ENCODE measurements around the gene NUAK1. TPM values are rescaled to one million over a fixed set of nuclear protein-coding genes. Genes with fewer than 3 reads are reported as not detected.

Gene NUAK1
- total RNA-seq, 6 donors from 2014 or later, result 7.1 to 28.7 (median 10.9) TPM

DNA sequence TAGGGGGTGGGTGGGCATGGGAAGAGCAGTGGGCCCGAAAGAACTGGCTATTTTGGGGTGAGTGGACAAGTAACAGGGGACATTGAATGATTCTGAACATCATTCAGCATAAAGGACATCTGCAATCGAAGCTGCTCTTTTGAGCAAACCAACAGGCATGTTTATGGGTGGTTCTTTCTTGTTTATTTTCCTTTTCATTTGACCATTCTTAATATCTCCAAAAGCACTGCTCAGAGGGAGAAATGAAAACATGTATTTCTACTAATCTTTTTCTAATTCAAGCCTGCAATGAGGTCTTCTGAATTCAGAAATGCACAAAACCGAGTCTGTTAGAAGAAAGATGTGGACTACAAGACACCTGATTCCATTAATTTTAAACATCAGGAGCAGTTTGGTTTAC lies 54.0 kb downstream of the NUAK1 start:
- WGBS, 2 donors, result 65 to 80% methylated on average over 3 of the region's 3 CpGs
- Histone ChIP-seq H3K36me3 (peaks cover 0 to 7% (median 0%) of the 10 kb centered on the region in 4 donors), H3K27me3 (no peaks in the 10 kb centered on the region), H3K27ac (peak overlapping the region in 3 of 4 donors; percentile 25 to 49 (median 38)), H3K4me1 (peaks cover 0 to 6% (median under 1%) of the 10 kb centered on the region in 4 donors), H3K9me3 (no peaks in the 10 kb centered on the region), H3K4me3 (no peak overlapping the region)
- TF ChIP-seq EP300 (IDR thresholded peaks at IDR 0.05) (no peak), POLR2AphosphoS5 (IDR thresholded peaks at IDR 0.05) (no peak), CTCF (IDR thresholded peaks at IDR 0.05) (no peak), POLR2A (IDR thresholded peaks at IDR 0.05) (no peak)
- DNase-seq (no peak), ATAC-seq (ENCODE audit: low FRiP score in 2 of 2) (no peak)

GRCh38 chr12:106084014-106084671 lies 54.6 kb downstream of the NUAK1 start:
- Histone ChIP-seq H3K27me3 (no peaks in the 10 kb centered on the region), H3K4me3 (no peak overlapping the region), H3K9me3 (no peaks in the 10 kb centered on the region), H3K4me1 (peaks cover 0 to 10% (median 3%) of the 10 kb centered on the region in 4 donors), H3K36me3 (peaks cover 0 to 7% (median 0%) of the 10 kb centered on the region in 4 donors), H3K27ac (peak overlapping the region; percentile 13 to 49 (median 32))
- WGBS, 2 donors, result 65% methylated on average over 10 of the region's 10 CpGs
- TF ChIP-seq POLR2A (IDR thresholded peaks at IDR 0.05) (no peak), EP300 (IDR thresholded peaks at IDR 0.05) (no peak), CTCF (IDR thresholded peaks at IDR 0.05) (no peak), POLR2AphosphoS5 (IDR thresholded peaks at IDR 0.05) (no peak)
- no peak for DNase-seq
- ATAC-seq (ENCODE audit: low FRiP score in 2 of 2), result no peak

DNA sequence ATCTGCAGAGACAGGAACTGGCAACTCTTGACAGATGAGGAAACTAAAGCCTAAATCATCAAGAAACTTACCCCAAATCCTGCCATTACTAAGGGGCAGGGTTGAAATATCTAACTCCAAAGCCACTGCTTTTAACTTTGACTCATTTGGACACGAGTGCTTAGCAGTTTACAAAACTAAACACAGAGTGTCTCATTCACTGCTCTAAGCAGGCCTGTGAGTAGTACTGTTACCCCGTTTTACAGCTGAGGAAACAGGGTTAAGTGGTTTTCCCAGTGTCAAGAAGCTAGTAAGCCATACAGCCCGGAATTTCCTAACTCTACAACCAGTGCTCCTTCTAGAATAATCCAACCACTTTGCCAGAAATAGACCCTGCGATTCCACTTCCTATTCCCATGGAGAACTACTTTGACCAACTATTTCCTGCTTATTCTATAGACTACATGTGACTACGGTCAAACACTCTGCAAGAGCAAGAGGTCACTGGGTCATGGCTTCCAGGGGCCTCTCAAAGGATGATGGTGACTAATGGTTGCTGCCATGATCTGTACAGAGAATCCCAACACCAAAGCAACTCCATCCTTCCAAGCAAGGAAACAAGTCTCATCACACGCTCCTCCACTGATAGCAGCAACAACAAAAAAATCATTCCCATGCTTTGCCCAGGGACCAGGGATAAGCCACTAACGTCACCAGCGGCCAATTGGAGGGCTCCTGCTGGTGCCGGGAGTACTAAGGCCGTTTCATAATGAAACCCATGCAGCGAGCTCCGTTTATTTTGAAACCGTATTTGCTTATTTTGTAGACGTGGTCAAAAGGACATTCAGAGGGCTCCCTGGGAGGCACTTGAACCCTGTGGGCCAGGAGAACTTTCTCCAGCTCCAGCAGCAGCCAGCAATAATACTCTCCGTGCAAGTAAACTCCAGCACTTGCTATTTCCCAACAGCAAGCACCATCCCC lies 56.3 kb downstream of the NUAK1 start:
- TF ChIP-seq POLR2A (IDR thresholded peaks at IDR 0.05) (no peak), CTCF (IDR thresholded peaks at IDR 0.05) (no peak), POLR2AphosphoS5 (IDR thresholded peaks at IDR 0.05) (no peak), EP300 (IDR thresholded peaks at IDR 0.05) (no peak)
- WGBS, 2 donors, result 82 to 87% methylated on average over 15 of the region's 15 CpGs
- DNase-seq (no peak), ATAC-seq (ENCODE audit: low FRiP score in 2 of 2) (no peak)
- no peak overlapping the region for H3K4me3 ChIP-seq
- H3K9me3 ChIP-seq, result no peaks in the 10 kb centered on the region
- no peaks in the 10 kb centered on the region for H3K27me3 ChIP-seq
- peaks cover 0 to 10% (median 7%) of the 10 kb centered on the region in 4 donors for H3K4me1 ChIP-seq
- H3K27ac ChIP-seq, result peak overlapping the region in 2 of 4 donors; percentile 19 to 35
- peaks cover 0 to 12% (median 0%) of the 10 kb centered on the region in 4 donors for H3K36me3 ChIP-seq

DNA sequence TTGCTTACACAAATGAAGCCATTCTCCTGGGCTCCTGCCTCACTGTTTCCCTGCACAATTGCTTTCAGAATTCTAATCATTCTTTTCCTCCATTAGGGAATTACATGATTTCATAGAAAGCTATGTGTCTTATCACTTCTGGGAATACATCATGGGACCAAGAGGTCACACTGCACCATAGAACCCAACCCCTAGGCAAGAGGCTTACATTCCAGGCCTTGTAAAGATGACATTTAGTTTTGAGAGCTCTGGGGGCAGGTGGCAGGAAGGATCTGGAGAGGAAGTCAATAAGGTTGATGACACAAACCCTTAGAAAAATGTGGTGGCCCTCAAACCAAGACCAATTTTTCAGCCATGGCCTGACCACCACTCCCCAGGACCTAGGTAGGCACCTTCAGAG lies 57.1 kb downstream of the NUAK1 start:
- Histone ChIP-seq H3K4me1 (peaks cover 0 to 10% (median 7%) of the 10 kb centered on the region in 4 donors), H3K27ac (peak overlapping the region in 2 of 4 donors; percentile 19 to 35), H3K9me3 (no peaks in the 10 kb centered on the region), H3K27me3 (no peaks in the 10 kb centered on the region), H3K36me3 (peaks cover 0 to 12% (median 0%) of the 10 kb centered on the region in 4 donors), H3K4me3 (no peak overlapping the region)
- no peak for ATAC-seq (ENCODE audit: low FRiP score in 2 of 2)
- TF ChIP-seq CTCF (IDR thresholded peaks at IDR 0.05) (no peak), EP300 (IDR thresholded peaks at IDR 0.05) (no peak), POLR2AphosphoS5 (IDR thresholded peaks at IDR 0.05) (no peak), POLR2A (IDR thresholded peaks at IDR 0.05) (no peak)
- no peak for DNase-seq
